Retinal pigment epithelial cell (primary cell): ENCODE data around the gene RHOU.

Experiments
- DNase-seq: peaks from one replicate; pipeline ENCODE4 v3.0.0-alpha.2; 2010; ENCODE audit warnings: low read depth
- H3K4me3 ChIP-seq: 2 replicates; pipeline ENCODE4 v1.5.1; 2011; ENCODE audit warnings: mild to moderate bottlenecking, low read length, control low read depth, moderate library complexity
- TF ChIP-seq, protein P1 (sequence below): conservative IDR thresholded peaks from 2 replicates; pipeline ENCODE4 v1.5.1; 2011; ENCODE audit warnings: low read depth, low read length, control low read depth, inconsistent platforms

Gene RHOU

DNA sequence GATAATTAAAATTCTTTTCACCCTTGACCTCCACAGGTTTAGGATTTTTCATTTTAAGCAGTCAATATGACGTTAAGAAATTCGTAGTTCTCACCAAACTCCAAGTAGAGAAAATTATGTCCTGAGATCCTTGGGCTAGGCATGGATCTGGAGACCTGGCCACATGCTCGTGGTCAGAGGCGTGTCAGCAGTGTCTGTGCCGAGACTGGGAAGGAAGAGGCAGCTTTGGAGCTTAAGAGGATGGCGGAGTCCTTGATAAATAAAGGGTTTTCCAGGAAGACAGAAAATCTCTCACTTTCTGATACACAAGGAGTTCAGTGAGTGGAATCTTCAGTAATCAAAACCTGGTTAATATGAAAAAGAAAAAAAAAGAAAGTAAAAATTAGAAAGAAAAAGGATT is 17.0 kb downstream of the RHOU start:
- DNase-seq = no peak
- TF ChIP-seq, protein P1, sequence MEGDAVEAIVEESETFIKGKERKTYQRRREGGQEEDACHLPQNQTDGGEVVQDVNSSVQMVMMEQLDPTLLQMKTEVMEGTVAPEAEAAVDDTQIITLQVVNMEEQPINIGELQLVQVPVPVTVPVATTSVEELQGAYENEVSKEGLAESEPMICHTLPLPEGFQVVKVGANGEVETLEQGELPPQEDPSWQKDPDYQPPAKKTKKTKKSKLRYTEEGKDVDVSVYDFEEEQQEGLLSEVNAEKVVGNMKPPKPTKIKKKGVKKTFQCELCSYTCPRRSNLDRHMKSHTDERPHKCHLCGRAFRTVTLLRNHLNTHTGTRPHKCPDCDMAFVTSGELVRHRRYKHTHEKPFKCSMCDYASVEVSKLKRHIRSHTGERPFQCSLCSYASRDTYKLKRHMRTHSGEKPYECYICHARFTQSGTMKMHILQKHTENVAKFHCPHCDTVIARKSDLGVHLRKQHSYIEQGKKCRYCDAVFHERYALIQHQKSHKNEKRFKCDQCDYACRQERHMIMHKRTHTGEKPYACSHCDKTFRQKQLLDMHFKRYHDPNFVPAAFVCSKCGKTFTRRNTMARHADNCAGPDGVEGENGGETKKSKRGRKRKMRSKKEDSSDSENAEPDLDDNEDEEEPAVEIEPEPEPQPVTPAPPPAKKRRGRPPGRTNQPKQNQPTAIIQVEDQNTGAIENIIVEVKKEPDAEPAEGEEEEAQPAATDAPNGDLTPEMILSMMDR = no peak
- H3K4me3 ChIP-seq = no peak overlapping the region

- TF ChIP-seq, protein P1 = no peak
- DNase-seq = no peak
- no peak overlapping the region for H3K4me3 ChIP-seq
Measured at GRCh38 chr1:228752675-228753265, 17.5 kb downstream of the RHOU start.

GRCh38 chr1:228753287-228753686 is 18.0 kb downstream of the RHOU start:
- DNase-seq = no peak

DNA sequence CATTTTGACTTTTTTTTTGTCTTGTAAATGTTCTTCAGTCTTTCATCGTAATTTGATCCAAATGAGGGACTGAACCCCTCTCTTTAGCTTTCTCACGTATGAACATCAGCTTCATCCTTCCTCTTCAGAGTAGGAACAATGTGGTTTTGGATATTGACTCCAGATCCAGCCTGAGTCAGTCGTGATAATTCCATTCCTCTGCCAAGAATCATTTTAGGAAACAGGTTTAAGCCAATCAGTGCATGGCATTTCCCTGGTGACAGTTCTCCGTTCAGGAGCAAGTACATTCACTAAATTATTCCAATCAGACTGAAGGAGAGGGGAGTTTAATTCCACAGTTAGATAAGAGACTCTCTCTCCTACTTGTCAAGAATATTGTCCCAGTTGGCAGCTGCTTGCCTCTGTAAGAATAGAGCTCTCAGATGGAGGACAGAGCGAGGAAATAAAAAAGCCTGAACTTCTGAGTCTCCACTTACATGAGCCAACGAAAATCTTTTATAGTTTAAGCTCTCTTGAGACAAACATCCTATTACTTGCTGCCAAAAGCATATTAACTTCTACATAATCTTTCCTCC is 18.6 kb downstream of the RHOU start:
- TF ChIP-seq, protein P1 = no peak
- no peak overlapping the region for H3K4me3 ChIP-seq
- DNase-seq = no peak

More at GRCh38 chr1:228753287-228753686, 18.0 kb downstream of the RHOU start:
- TF ChIP-seq, protein P1 = no peak
- H3K4me3 ChIP-seq = no peak overlapping the region

GRCh38 chr1:228754646-228755268 is 19.5 kb downstream of the RHOU start:
- no peak overlapping the region for H3K4me3 ChIP-seq
- DNase-seq = no peak
- TF ChIP-seq, protein P1 = no peak

- DNase-seq = no peak
- H3K4me3 ChIP-seq = no peak overlapping the region
- TF ChIP-seq, protein P1 = no peak
Measured at GRCh38 chr1:228755800-228756199, 20.5 kb downstream of the RHOU start.

- TF ChIP-seq, protein P1 = no peak
- no peak for DNase-seq
- H3K4me3 ChIP-seq = no peak overlapping the region
Measured at GRCh38 chr1:228756457-228756856, 21.2 kb downstream of the RHOU start.
